IMR-90 (cell line): Measurements from ENCODE around the gene HMBS. TPM values are rescaled to one million over a fixed set of nuclear protein-coding genes. Genes with fewer than 3 reads are reported as not detected.

ENCODE experiments used
- ATAC-seq: fragments of 200-7000 bp; cut with Tn5 transposase; 2 replicates; pipeline ENCODE4 v1.9.1; 2020; ENCODE audit warnings: low read depth, mild to moderate bottlenecking, moderate library complexity
- BruUV-seq: library from RNA; stranded (reverse); fragments of 400-500 nt; replicated peaks from 2 replicates; lab custom pipeline; 2021; lab: Mats Ljungman, UMichigan
- CTCF ChIA-PET: fragments of 300-600 bp; formaldehyde crosslinking; extraction: SDS; loops from one replicate; lab custom pipeline; 2021; ENCODE audit warnings: antibody characterized with exemption; lab: Yijun Ruan, JAX
- POLR2A ChIA-PET: fragments of 300-600 bp; sonication (Branson Sonifier 250); formaldehyde crosslinking; loops from one replicate; lab custom pipeline; 2022; ENCODE audit warnings: antibody characterized with exemption; ENCODE audit not compliant: unreplicated experiment; lab: Charles Lee
- DNase-seq: peaks from one replicate; pipeline ENCODE4 v3.0.0; 2013
- H2AFZ ChIP-seq: replicated peaks from 2 replicates; pipeline ENCODE3; 2013; ENCODE audit warnings: low read length, mild to moderate bottlenecking; ENCODE audit not compliant: poor library complexity
- H2AK5ac ChIP-seq: 2 replicates; pipeline ENCODE4 v1.6.1; 2013; ENCODE audit warnings: low read depth, low read length, inconsistent platforms
- H2AK9ac ChIP-seq: replicated peaks from 2 replicates; pipeline ENCODE3; 2013; ENCODE audit warnings: mild to moderate bottlenecking, low read depth, low read length, moderate library complexity; ENCODE audit not compliant: poor library complexity
- H2BK120ac ChIP-seq: 2 replicates; pipeline ENCODE4 v1.6.1; 2013; ENCODE audit warnings: low read depth, low read length, inconsistent platforms
- H2BK15ac ChIP-seq: 3 replicates; pipeline ENCODE4 v1.6.1; 2013; ENCODE audit warnings: low read depth, low read length, inconsistent platforms
- H2BK20ac ChIP-seq: 2 replicates; pipeline ENCODE4 v1.6.1; 2013; ENCODE audit warnings: low read depth, mild to moderate bottlenecking, inconsistent platforms, low read length, moderate library complexity
- H2BK5ac ChIP-seq: 2 replicates; pipeline ENCODE4 v1.6.1; 2013; ENCODE audit warnings: mild to moderate bottlenecking, low read depth, low read length, inconsistent platforms; ENCODE audit not compliant: poor library complexity, severe bottlenecking
- H3K14ac ChIP-seq: replicated peaks from 2 replicates; pipeline ENCODE4 v1.6.1; 2013; ENCODE audit warnings: low read depth, low read length, inconsistent platforms
- H3K18ac ChIP-seq: 2 replicates; pipeline ENCODE4 v1.6.1; 2013; ENCODE audit warnings: low read depth, low read length, control low read depth
- H3K23ac ChIP-seq: 2 replicates; pipeline ENCODE4 v1.6.1; 2013; ENCODE audit warnings: low read depth, low read length, inconsistent platforms
- H3K27ac ChIP-seq: 2 replicates; pipeline ENCODE4 v1.5.1; 2013; ENCODE audit warnings: mild to moderate bottlenecking, control low read depth, low read length; ENCODE audit not compliant: insufficient read depth
- H3K27me3 ChIP-seq: 2 replicates; pipeline ENCODE4 v1.6.1; 2013; ENCODE audit warnings: low read length; ENCODE audit not compliant: control insufficient read depth, insufficient read depth
- H3K36me3 ChIP-seq: 2 replicates; pipeline ENCODE4 v1.6.1; 2013; ENCODE audit warnings: low read length, mixed read lengths; ENCODE audit not compliant: control insufficient read depth, insufficient read depth
- H3K4ac ChIP-seq: 2 replicates; pipeline ENCODE4 v1.6.1; 2013; ENCODE audit warnings: low read depth, low read length, inconsistent platforms
- H3K4me1 ChIP-seq: 2 replicates; pipeline ENCODE4 v1.6.1; 2013; ENCODE audit warnings: low read length, mixed read lengths; ENCODE audit not compliant: control insufficient read depth, insufficient read depth
- H3K4me2 ChIP-seq: 2 replicates; pipeline ENCODE4 v1.6.1; 2013; ENCODE audit warnings: low read depth, mild to moderate bottlenecking, control low read depth, low read length, moderate library complexity
- H3K4me3 ChIP-seq: 2 replicates; pipeline ENCODE4 v1.5.1; 2013; ENCODE audit warnings: low read depth, mild to moderate bottlenecking, control low read depth, low read length, moderate library complexity; ENCODE audit not compliant: insufficient read depth
- H3K56ac ChIP-seq: 2 replicates; pipeline ENCODE4 v1.6.1; 2013; ENCODE audit warnings: low read length, inconsistent platforms; ENCODE audit not compliant: insufficient read depth; ENCODE audit errors: extremely low read depth
- H3K79me1 ChIP-seq, 2 experiments: 2 replicates each; pipeline ENCODE4 v1.6.1; 2013; ENCODE audit warnings: low read length in 2 of 2, inconsistent platforms in 1 of 2, low read depth in 1 of 2
- H3K9ac ChIP-seq: 2 replicates; pipeline ENCODE4 v1.6.1; 2013; ENCODE audit warnings: low read depth, low read length, control low read depth
- H3K9me1 ChIP-seq: 2 replicates; pipeline ENCODE4 v1.6.1; 2013; ENCODE audit warnings: low read length, inconsistent platforms; ENCODE audit not compliant: insufficient read depth
- H3K9me3 ChIP-seq: 2 replicates; pipeline ENCODE4 v1.6.1; 2013; ENCODE audit warnings: low read length; ENCODE audit not compliant: control insufficient read depth, insufficient read depth
- H4K20me1 ChIP-seq: 2 replicates; pipeline ENCODE4 v1.6.1; 2013; ENCODE audit warnings: low read length, inconsistent platforms; ENCODE audit not compliant: insufficient read depth
- H4K5ac ChIP-seq: 2 replicates; pipeline ENCODE4 v1.6.1; 2013; ENCODE audit warnings: mild to moderate bottlenecking, low read depth, low read length, control low read depth
- H4K8ac ChIP-seq, 2 experiments: 2 replicates each; pipeline ENCODE4 v1.6.1; 2013; ENCODE audit warnings: low read depth in 2 of 2, low read length in 2 of 2, control low read depth in 1 of 2, inconsistent platforms in 1 of 2
- H4K91ac ChIP-seq: 2 replicates; pipeline ENCODE4 v1.6.1; 2013; ENCODE audit warnings: low read depth, low read length, inconsistent platforms; ENCODE audit not compliant: insufficient read depth
- BHLHE40 ChIP-seq: fragments of 150-350 bp; IDR thresholded peaks from 2 replicates; pipeline ENCODE4 v1.6.1; 2016; ENCODE audit warnings: mild to moderate bottlenecking, low read depth, low read length
- CEBPB ChIP-seq: IDR thresholded peaks from 2 replicates; pipeline ENCODE4 v1.6.1; 2012; ENCODE audit warnings: low read depth, low read length, improper control_type of control experiment
- CHD1 ChIP-seq: IDR thresholded peaks from 2 replicates; pipeline ENCODE4 v1.6.1; 2012; ENCODE audit warnings: low read depth, low read length, improper control_type of control experiment
- FOS ChIP-seq: fragments of 150-350 bp; IDR thresholded peaks from 2 replicates; pipeline ENCODE4 v1.6.1; 2016; ENCODE audit warnings: low read depth, low read length
- MAFK ChIP-seq: IDR thresholded peaks from 2 replicates; pipeline ENCODE4 v1.6.1; 2012; ENCODE audit warnings: low read depth, low read length, improper control_type of control experiment
- MXI1 ChIP-seq: IDR thresholded peaks from 2 replicates; pipeline ENCODE4 v1.6.1; 2012; ENCODE audit warnings: low read depth, mild to moderate bottlenecking, low read length, moderate library complexity, borderline replicate concordance
- NFE2L2 ChIP-seq: fragments of 150-350 bp; IDR thresholded peaks from 2 replicates; pipeline ENCODE4 v1.6.1; 2016; ENCODE audit warnings: low read depth, mild to moderate bottlenecking, low read length
- RAD21 ChIP-seq: IDR thresholded peaks from 2 replicates; pipeline ENCODE4 v1.6.1; 2012; ENCODE audit warnings: low read length, improper control_type of control experiment
- SMC3 ChIP-seq: fragments of 150-350 bp; IDR thresholded peaks from 2 replicates; pipeline ENCODE4 v1.6.1; 2016; ENCODE audit warnings: low read depth, mild to moderate bottlenecking, antibody characterized with exemption, low read length, moderate library complexity
- WGBS, 2 experiments: methylation state at CpG; one replicate each; pipeline versions ENCODE4 v1.1.5 to v1.1.7; 2013; ENCODE audit warnings: missing lambda C conversion rate in 2 of 2; ENCODE audit not compliant: insufficient read length in 1 of 2; ENCODE audit errors: extremely low coverage in 2 of 2; 5-methylcytosine and 5-hydroxymethylcytosine counted together
- dilution Hi-C: fragments of 300-500 bp; cut with HindIII; formaldehyde crosslinking; loops from one replicate; pipeline ENCODE4 v1.14.3; 2018; ENCODE audit warnings: low sequenced_read_pairs; ENCODE audit not compliant: unreplicated experiment
- in situ Hi-C: fragments of 300-500 bp; cut with MboI; formaldehyde crosslinking; loops from 3 replicates; pipeline ENCODE4 v1.14.3; 2019; ENCODE audit warnings: low sequenced_read_pairs, inconsistent platforms, mixed read lengths
- intact Hi-C: fragments of 100-400 bp; cut with micrococcal nuclease; formaldehyde crosslinking; loops from 2 replicates; pipeline ENCODE4 v1.10.0; 2022
- polyA plus RNA-seq, 3 experiments: library from polyadenylated mRNA; depleted of rRNA; stranded (reverse); fragments of >200 nt; gene quantifications; 2 replicates each; pipeline ENCODE4 v1.2.3, GENCODE V29; 2012; ENCODE audit warnings: low replicate concordance in 1 of 3
- total RNA-seq: library from RNA; depleted of rRNA; stranded (reverse); fragments of >200 nt; gene quantifications from 2 replicates; pipeline ENCODE4 v1.2.3, GENCODE V29; 2012
- TF ChIP-seq, protein P1 (sequence below): conservative IDR thresholded peaks from 2 replicates; pipeline ENCODE4 v1.5.1; 2012; ENCODE audit warnings: mild to moderate bottlenecking, low read depth, low read length, improper control_type of control experiment
- TF ChIP-seq, protein P2 (sequence below): fragments of 150-350 bp; IDR thresholded peaks from 2 replicates; pipeline ENCODE4 v1.6.1; 2017; ENCODE audit warnings: mild to moderate bottlenecking, antibody characterized with exemption, low read length, low read depth
- TF ChIP-seq, protein P3 (sequence below): fragments of 150-350 bp; IDR thresholded peaks from 2 replicates; pipeline ENCODE4 v1.6.1; 2016; ENCODE audit warnings: low read depth, mild to moderate bottlenecking, low read length, moderate library complexity, borderline replicate concordance

HMBS gene
- total and polyA plus RNA-seq, 2 of the 4 experiments (the other 2 are of a cell fraction) = 17.9 to 59.5 TPM

DNA sequence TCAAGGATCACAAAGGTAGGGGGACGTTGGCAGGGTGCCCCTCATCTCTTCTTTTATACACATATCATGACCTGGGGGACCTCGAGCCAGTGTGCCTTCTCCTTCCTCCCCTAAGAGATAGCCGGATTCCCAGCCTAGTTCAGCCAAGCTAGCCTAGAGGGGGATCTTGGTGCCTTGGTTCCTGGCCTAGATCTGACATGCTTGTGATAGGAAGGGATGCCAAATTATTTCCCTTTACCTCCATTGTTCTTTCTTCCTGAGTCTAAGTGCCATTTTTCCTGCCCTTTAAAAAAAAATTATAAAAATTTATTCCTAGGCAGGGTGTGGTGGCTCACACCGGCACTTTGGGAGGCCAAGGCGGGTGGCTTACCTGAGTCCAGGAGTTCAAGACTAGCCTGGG, 29.7 kb downstream of the HMBS start:
- no CpG with 5 or more reads among the region's 5 CpGs for WGBS, 2 experiments
- Histone ChIP-seq H4K20me1 (no peaks in the 10 kb centered on the region), H2AFZ (no peak overlapping the region), H3K18ac (no peak overlapping the region), H2BK120ac (no peak overlapping the region), H2BK5ac (no peak overlapping the region), H3K27me3 (no peaks in the 10 kb centered on the region), H4K91ac (no peak overlapping the region), H3K14ac (no peak overlapping the region), H4K5ac (no peak overlapping the region), H3K9ac (no peak overlapping the region), H4K8ac (no peak overlapping the region), H2BK20ac (no peak overlapping the region), H3K56ac (no peak overlapping the region), H3K23ac (no peak overlapping the region), H3K9me3 (no peaks in the 10 kb centered on the region), H3K4ac (no peak overlapping the region), H2BK15ac (no peak overlapping the region), H3K4me1 (no peaks in the 10 kb centered on the region), H3K79me1 (peaks cover under 1 to 13% of the 10 kb centered on the region in 2 experiments; a peak in 2 of 4 replicates), H2AK9ac (no peak overlapping the region), H3K27ac (no peak overlapping the region), H3K4me3 (no peak overlapping the region), H3K4me2 (no peak overlapping the region), H3K36me3 (peaks cover 36% of the 10 kb centered on the region), H2AK5ac (no peak overlapping the region), H3K9me1 (no peaks in the 10 kb centered on the region)
- in situ Hi-C loops (no loop called here), dilution Hi-C loops (no loop called here), intact Hi-C loops (no loop called here)
- ChIA-PET CTCF (no interaction called here), POLR2A (no interaction called here)
- DNase-seq (no peak), ATAC-seq (no peak)
- no TSS peak for BruUV-seq
- TF ChIP-seq MXI1 (no peak), RAD21 (no peak), SMC3 (no peak), MAFK (no peak), NFE2L2 (no peak), CHD1 (no peak), CEBPB (no peak), BHLHE40 (no peak), FOS (no peak)
- TF ChIP-seq, protein P1, sequence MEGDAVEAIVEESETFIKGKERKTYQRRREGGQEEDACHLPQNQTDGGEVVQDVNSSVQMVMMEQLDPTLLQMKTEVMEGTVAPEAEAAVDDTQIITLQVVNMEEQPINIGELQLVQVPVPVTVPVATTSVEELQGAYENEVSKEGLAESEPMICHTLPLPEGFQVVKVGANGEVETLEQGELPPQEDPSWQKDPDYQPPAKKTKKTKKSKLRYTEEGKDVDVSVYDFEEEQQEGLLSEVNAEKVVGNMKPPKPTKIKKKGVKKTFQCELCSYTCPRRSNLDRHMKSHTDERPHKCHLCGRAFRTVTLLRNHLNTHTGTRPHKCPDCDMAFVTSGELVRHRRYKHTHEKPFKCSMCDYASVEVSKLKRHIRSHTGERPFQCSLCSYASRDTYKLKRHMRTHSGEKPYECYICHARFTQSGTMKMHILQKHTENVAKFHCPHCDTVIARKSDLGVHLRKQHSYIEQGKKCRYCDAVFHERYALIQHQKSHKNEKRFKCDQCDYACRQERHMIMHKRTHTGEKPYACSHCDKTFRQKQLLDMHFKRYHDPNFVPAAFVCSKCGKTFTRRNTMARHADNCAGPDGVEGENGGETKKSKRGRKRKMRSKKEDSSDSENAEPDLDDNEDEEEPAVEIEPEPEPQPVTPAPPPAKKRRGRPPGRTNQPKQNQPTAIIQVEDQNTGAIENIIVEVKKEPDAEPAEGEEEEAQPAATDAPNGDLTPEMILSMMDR = no peak
- TF ChIP-seq, protein P2, sequence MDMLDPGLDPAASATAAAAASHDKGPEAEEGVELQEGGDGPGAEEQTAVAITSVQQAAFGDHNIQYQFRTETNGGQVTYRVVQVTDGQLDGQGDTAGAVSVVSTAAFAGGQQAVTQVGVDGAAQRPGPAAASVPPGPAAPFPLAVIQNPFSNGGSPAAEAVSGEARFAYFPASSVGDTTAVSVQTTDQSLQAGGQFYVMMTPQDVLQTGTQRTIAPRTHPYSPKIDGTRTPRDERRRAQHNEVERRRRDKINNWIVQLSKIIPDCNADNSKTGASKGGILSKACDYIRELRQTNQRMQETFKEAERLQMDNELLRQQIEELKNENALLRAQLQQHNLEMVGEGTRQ = no peak
- TF ChIP-seq, protein P3, sequence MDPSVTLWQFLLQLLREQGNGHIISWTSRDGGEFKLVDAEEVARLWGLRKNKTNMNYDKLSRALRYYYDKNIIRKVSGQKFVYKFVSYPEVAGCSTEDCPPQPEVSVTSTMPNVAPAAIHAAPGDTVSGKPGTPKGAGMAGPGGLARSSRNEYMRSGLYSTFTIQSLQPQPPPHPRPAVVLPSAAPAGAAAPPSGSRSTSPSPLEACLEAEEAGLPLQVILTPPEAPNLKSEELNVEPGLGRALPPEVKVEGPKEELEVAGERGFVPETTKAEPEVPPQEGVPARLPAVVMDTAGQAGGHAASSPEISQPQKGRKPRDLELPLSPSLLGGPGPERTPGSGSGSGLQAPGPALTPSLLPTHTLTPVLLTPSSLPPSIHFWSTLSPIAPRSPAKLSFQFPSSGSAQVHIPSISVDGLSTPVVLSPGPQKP = no peak
